SU-DHL-6 (cell line): ENCODE results near the gene UBQLN1.

Source experiments
- EZH2phosphoT487 ChIP-seq: fragments of 200-600 bp; sonication (generic), shearing (Covaris generic); conservative IDR thresholded peaks from 2 replicates; pipeline ENCODE4 v1.6.1; 2018; ENCODE audit warnings: mild to moderate bottlenecking, antibody characterized with exemption, low read length, moderate library complexity, mixed read lengths
- TF ChIP-seq, protein P1 (sequence below): fragments of 200-600 bp; sonication (generic); IDR thresholded peaks from one replicate; pipeline ENCODE4 v1.5.1; 2017; ENCODE audit warnings: antibody characterized with exemption, mild to moderate bottlenecking, low read length, moderate library complexity; ENCODE audit not compliant: insufficient read depth, poor library complexity, severe bottlenecking

DNA sequence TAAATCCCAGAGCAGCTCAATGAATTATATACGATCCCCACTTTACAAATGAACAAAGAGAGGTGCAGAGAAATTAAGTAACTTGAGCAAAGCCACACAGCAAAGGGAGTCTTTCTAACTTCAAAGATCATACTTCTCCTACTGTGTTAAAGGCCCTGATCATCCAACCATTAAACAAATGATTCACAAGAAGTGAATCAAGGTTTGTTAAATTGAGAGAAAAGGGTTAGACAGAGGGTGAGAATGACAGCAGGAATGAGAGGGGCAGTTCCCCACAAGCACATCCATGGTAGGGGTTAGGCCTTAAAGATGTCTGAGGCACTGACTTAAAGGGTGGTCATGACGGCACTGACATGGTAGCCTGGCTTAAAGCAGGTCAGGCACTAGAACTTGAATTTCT lies 74.1 kb downstream of the UBQLN1 start:
- TF ChIP-seq, protein P1, sequence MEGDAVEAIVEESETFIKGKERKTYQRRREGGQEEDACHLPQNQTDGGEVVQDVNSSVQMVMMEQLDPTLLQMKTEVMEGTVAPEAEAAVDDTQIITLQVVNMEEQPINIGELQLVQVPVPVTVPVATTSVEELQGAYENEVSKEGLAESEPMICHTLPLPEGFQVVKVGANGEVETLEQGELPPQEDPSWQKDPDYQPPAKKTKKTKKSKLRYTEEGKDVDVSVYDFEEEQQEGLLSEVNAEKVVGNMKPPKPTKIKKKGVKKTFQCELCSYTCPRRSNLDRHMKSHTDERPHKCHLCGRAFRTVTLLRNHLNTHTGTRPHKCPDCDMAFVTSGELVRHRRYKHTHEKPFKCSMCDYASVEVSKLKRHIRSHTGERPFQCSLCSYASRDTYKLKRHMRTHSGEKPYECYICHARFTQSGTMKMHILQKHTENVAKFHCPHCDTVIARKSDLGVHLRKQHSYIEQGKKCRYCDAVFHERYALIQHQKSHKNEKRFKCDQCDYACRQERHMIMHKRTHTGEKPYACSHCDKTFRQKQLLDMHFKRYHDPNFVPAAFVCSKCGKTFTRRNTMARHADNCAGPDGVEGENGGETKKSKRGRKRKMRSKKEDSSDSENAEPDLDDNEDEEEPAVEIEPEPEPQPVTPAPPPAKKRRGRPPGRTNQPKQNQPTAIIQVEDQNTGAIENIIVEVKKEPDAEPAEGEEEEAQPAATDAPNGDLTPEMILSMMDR: no peak
- no peak for TF ChIP-seq EZH2phosphoT487
